ENCODE results near the gene PTAFR. TPM values are rescaled to one million over a fixed set of nuclear protein-coding genes. Genes with fewer than 3 reads are reported as not detected.

PTAFR gene
- total and polyA plus RNA-seq, 2 of the 8 experiments (the other 6 are each of a cell fraction or from before 2014, with no cell fraction given): 1.2 to 4.9 TPM

DNA sequence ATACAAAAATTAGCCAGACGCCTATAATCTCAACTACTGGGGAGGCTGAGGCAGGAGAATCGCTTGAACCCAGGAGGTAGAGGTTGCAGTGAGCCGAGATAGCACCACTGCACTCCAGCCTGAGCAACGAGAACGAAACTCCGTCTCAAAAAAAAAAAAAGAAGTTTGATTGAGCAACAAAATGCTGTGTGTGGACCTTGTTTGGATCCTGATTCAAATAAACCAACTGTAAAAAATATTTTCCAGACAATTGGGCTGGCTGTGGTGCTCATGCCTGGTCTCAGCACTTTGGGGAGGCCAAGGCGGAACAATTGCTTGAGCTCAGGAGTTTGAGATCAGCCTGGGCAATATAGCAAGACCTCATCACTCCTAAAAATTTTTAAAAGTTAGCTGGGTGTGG is 16.8 kb downstream of the PTAFR start (continued):
- TF ChIP-seq SIRT6 (IDR thresholded peaks at IDR 0.05; ENCODE audit: low read length) (no peak), SIN3A (conservative IDR thresholded peaks at IDR 0.05 in 1 of 2, IDR thresholded peaks at IDR 0.05 in 1 of 2; ENCODE audit: low read depth in 1 of 2, low read length in 2 of 2) (no peak), BRCA1 (IDR thresholded peaks at IDR 0.05; ENCODE audit: low read depth, low read length) (no peak), GTF2F1 (IDR thresholded peaks at IDR 0.05; ENCODE audit: borderline replicate concordance, low read depth, low read length) (no peak), RAD21 (IDR thresholded peaks at IDR 0.05 in 1 of 2, conservative IDR thresholded peaks at IDR 0.05 in 1 of 2; ENCODE audit: low read depth in 2 of 2, low read length in 2 of 2) (no peak), TAF7 (optimal IDR thresholded peaks at IDR 0.05; ENCODE audit: borderline replicate concordance, low read depth, low read length) (no peak), SUZ12 (IDR thresholded peaks at IDR 0.05; ENCODE audit: low read length) (no peak), POU5F1 (IDR thresholded peaks at IDR 0.05; ENCODE audit: low read depth, low read length) (no peak)
- TF ChIP-seq, protein P1, sequence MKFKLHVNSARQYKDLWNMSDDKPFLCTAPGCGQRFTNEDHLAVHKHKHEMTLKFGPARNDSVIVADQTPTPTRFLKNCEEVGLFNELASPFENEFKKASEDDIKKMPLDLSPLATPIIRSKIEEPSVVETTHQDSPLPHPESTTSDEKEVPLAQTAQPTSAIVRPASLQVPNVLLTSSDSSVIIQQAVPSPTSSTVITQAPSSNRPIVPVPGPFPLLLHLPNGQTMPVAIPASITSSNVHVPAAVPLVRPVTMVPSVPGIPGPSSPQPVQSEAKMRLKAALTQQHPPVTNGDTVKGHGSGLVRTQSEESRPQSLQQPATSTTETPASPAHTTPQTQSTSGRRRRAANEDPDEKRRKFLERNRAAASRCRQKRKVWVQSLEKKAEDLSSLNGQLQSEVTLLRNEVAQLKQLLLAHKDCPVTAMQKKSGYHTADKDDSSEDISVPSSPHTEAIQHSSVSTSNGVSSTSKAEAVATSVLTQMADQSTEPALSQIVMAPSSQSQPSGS (IDR thresholded peaks at IDR 0.05; ENCODE audit: low read length): no peak
